ENCODE measurements around the gene CAMTA1. TPM values are rescaled to one million over a fixed set of nuclear protein-coding genes. Genes with fewer than 3 reads are reported as not detected.

CAMTA1 gene
- polyA plus RNA-seq, 1 experiment: 64.9 TPM

- DNase-seq (ENCODE audit: low read depth, low spot score): no peak
- Histone ChIP-seq H3K4me3 (ENCODE audit: low read depth, low read length) (no peak overlapping the region), H3K27me3 (ENCODE audit: control insufficient read depth, insufficient read depth, low read length) (peaks cover 11% of the 10 kb centered on the region), H3K9me3 (ENCODE audit: control insufficient read depth, insufficient read depth, low read length) (peaks cover 14% of the 10 kb centered on the region), H3K27ac (ENCODE audit: low read depth, low read length) (no peak overlapping the region)
- ChIA-PET CTCF (no interaction called here), POLR2A (no interaction called here)
- no peak for TF ChIP-seq CTCF (IDR thresholded peaks at IDR 0.05; ENCODE audit: low read depth, low read length)
Observed at GRCh38 chr1:7177021-7177420, 391.8 kb downstream of the CAMTA1 start.

DNA sequence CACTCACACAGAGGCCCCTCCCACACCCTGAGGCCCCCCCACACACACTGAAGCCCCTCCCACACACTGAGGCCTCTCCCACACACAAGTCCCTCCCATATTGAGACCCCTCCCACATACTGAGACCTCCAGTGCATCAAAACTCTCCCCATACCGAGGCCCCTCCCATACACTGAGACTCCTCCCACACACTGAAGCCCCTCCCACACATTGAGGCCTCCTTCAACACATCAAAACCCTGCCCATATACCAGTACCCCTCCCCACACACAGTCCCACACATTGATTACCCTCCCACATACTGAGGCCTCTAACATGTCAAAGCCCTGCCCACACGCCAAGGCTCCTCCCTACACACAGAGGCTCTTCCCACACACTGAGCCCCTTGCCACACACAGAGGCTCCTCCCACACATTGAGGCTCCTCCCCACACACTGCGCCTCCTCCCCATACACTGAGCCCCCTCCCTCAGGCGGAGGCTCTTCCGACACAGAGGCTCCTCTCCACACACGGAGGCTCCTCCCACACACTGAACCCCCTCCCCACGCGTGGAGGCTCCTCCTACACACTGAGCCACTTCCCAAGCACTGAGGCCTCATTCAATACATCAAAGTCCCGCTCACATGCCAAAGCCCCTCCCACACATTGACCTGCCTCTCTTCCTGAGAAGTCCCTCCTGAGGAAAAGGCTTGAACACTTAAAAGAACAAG is 392.3 kb downstream of the CAMTA1 start:
- no peak for DNase-seq (ENCODE audit: low read depth, low spot score)
- H3K27me3 ChIP-seq (ENCODE audit: control insufficient read depth, insufficient read depth, low read length): peaks cover 11% of the 10 kb centered on the region
- ChIA-PET POLR2A (no interaction called here), CTCF (no interaction called here)
- peaks cover 14% of the 10 kb centered on the region for H3K9me3 ChIP-seq (ENCODE audit: control insufficient read depth, insufficient read depth, low read length)
- no peak overlapping the region for H3K27ac ChIP-seq (ENCODE audit: low read depth, low read length)
- H3K4me3 ChIP-seq (ENCODE audit: low read depth, low read length): no peak overlapping the region
- TF ChIP-seq CTCF (IDR thresholded peaks at IDR 0.05; ENCODE audit: low read depth, low read length): no peak

DNA sequence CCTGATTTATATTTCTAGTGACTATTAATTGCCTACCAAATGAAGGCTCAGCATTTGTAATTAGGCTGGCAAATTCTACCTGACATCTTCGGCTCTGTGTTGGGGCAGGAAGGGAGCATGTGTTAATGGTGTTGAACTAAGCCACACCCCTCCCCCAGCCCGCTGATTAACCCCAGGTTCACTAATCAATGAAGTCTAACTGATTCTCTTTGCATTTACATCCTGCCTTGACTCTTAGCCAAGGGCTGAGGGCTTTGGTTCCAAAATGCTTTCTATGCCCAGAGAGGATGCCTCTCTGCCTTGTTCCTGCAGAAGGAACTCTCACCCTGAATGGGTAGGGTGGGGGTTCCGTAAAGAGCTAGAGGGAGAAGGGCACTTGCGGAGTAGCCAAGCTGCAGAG is 393.1 kb downstream of the CAMTA1 start:
- Histone ChIP-seq H3K4me3 (ENCODE audit: low read depth, low read length) (no peak overlapping the region), H3K27me3 (ENCODE audit: control insufficient read depth, insufficient read depth, low read length) (peaks cover 8% of the 10 kb centered on the region), H3K9me3 (ENCODE audit: control insufficient read depth, insufficient read depth, low read length) (peaks cover 14% of the 10 kb centered on the region), H3K27ac (ENCODE audit: low read depth, low read length) (no peak overlapping the region)
- CTCF ChIA-PET: no interaction called here
- POLR2A ChIA-PET: no interaction called here
- DNase-seq (ENCODE audit: low read depth, low spot score): no peak
- TF ChIP-seq CTCF (IDR thresholded peaks at IDR 0.05; ENCODE audit: low read depth, low read length): no peak

DNA sequence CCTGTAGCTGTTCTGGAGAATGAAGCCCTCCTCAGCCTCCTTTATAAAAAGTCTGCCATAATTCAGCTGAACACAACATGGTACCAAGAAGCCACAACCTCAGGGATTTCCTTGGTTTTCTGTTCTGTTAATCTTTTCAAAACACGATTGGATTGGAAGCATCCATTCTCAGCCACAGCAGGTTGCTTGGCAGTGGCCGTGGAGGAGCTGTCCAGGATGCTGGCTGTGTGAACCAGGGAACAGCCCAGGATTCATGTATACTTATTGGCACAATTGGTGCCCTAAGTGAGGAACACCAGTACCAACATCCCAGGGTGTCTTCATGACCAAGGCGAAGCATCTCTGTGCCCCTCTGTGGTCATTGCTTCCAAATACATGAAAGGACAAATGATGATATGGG is 393.5 kb downstream of the CAMTA1 start:
- POLR2A ChIA-PET: no interaction called here
- Histone ChIP-seq H3K27ac (ENCODE audit: low read depth, low read length) (no peak overlapping the region), H3K27me3 (ENCODE audit: control insufficient read depth, insufficient read depth, low read length) (peaks cover 5% of the 10 kb centered on the region), H3K4me3 (ENCODE audit: low read depth, low read length) (no peak overlapping the region), H3K9me3 (ENCODE audit: control insufficient read depth, insufficient read depth, low read length) (peaks cover 14% of the 10 kb centered on the region)
- DNase-seq (ENCODE audit: low read depth, low spot score): no peak
- no peak for TF ChIP-seq CTCF (IDR thresholded peaks at IDR 0.05; ENCODE audit: low read depth, low read length)
- CTCF ChIA-PET: no interaction called here

- TF ChIP-seq CTCF (IDR thresholded peaks at IDR 0.05; ENCODE audit: low read depth, low read length): no peak
- CTCF ChIA-PET: no interaction called here
Observed at GRCh38 chr1:7185721-7186120, 400.5 kb downstream of the CAMTA1 start.

More at GRCh38 chr1:7185721-7186120, 400.5 kb downstream of the CAMTA1 start:
- POLR2A ChIA-PET: no interaction called here
- no peak overlapping the region for H3K4me3 ChIP-seq (ENCODE audit: low read depth, low read length)
- H3K27me3 ChIP-seq (ENCODE audit: control insufficient read depth, insufficient read depth, low read length): no peaks in the 10 kb centered on the region
- no peak for DNase-seq (ENCODE audit: low read depth, low spot score)
- no peak overlapping the region for H3K27ac ChIP-seq (ENCODE audit: low read depth, low read length)
- H3K9me3 ChIP-seq (ENCODE audit: control insufficient read depth, insufficient read depth, low read length): no peaks in the 10 kb centered on the region
